Panc1 (cell line): Measurements from ENCODE around the gene C15orf40.

ENCODE experiments used
- CTCF ChIP-seq: fragments of 450-650 bp; IDR thresholded peaks from 2 replicates; pipeline ENCODE4 v1.5.1; 2017; ENCODE audit warnings: mild to moderate bottlenecking
- POLR2AphosphoS5 ChIP-seq: IDR thresholded peaks from 2 replicates; pipeline ENCODE4 v1.6.1; 2012; ENCODE audit warnings: mild to moderate bottlenecking, low read depth, low read length, moderate library complexity
- SIN3A ChIP-seq: IDR thresholded peaks from 2 replicates; pipeline ENCODE4 v1.6.1; 2012; ENCODE audit warnings: low read depth, mild to moderate bottlenecking, low read length, moderate library complexity, borderline replicate concordance; ENCODE audit not compliant: insufficient read depth

GRCh38 chr15:83036253-83036652, 24.8 kb upstream of the C15orf40 start:
- no peak for TF ChIP-seq CTCF
- no peak for TF ChIP-seq POLR2AphosphoS5
- no peak for TF ChIP-seq SIN3A
